CD14-positive monocyte (primary cell): ENCODE data around the gene DEFB119. TPM values are rescaled to one million over a fixed set of nuclear protein-coding genes. Genes with fewer than 3 reads are reported as not detected.

Experiments used
- DNase-seq, 3 donors: peaks; one replicate each; pipeline ENCODE4 v3.0.0-alpha.2; 2011 to 2022
- H2AFZ ChIP-seq: 2 replicates; pipeline ENCODE4 v1.6.0; 2012; ENCODE audit warnings: mild to moderate bottlenecking, low read depth, low read length, inconsistent platforms; ENCODE audit not compliant: insufficient read depth, poor library complexity, severe bottlenecking
- H3K27ac ChIP-seq, 2 donors: 1 replicate in 1 of 2; 2 replicates in 1 of 2; pipeline ENCODE4 v1.5.1; 2012 to 2013; ENCODE audit warnings: low read length in 2 of 2, control low read depth in 1 of 2, inconsistent platforms in 1 of 2, low read depth in 1 of 2, mild to moderate bottlenecking in 1 of 2
- H3K27me3 ChIP-seq, 2 donors: one replicate each; pipeline versions ENCODE4 v1.6.0 to v1.6.1; 2011 to 2013; ENCODE audit warnings: low read length in 2 of 2; ENCODE audit not compliant: control insufficient read depth in 2 of 2, insufficient read depth in 2 of 2
- H3K36me3 ChIP-seq, 2 donors: replicated peaks in 1 of 2; 1 replicate in 1 of 2; 2 replicates in 1 of 2; pipeline versions ENCODE4 v1.5.1 to v1.6.1; 2012 to 2013; ENCODE audit warnings: low read length in 2 of 2, control low read depth in 1 of 2, inconsistent platforms in 1 of 2, mild to moderate bottlenecking in 1 of 2; ENCODE audit not compliant: insufficient read depth in 2 of 2, control insufficient read depth in 1 of 2
- H3K4me1 ChIP-seq, 2 donors: 1 replicate in 1 of 2; 2 replicates in 1 of 2; pipeline versions ENCODE4 v1.5.1 to v1.6.1; 2012 to 2013; ENCODE audit warnings: low read length in 2 of 2, control low read depth in 1 of 2, inconsistent platforms in 1 of 2, mild to moderate bottlenecking in 1 of 2, moderate library complexity in 1 of 2; ENCODE audit not compliant: insufficient read depth in 2 of 2, control insufficient read depth in 1 of 2
- H3K4me2 ChIP-seq: replicated peaks from 2 replicates; pipeline ENCODE3; 2012; ENCODE audit warnings: low read length, moderate library complexity, mild to moderate bottlenecking; ENCODE audit not compliant: poor library complexity, severe bottlenecking; ENCODE audit errors: extremely low read depth
- H3K4me3 ChIP-seq, 3 experiments: fragments of 200-600 bp in 1 of 3; sonication (generic) in 1 of 3; replicated peaks in 1 of 3; 1 replicate in 2 of 3; 2 replicates in 1 of 3; pipeline ENCODE4 v1.5.1; 2011 to 2013; ENCODE audit warnings: low read length in 3 of 3, mild to moderate bottlenecking in 3 of 3, control low read depth in 2 of 3, low read depth in 2 of 3, inconsistent platforms in 1 of 3, moderate library complexity in 1 of 3
- H3K79me2 ChIP-seq: 2 replicates; pipeline ENCODE4 v1.6.0; 2012; ENCODE audit warnings: mild to moderate bottlenecking, control low read depth, inconsistent platforms, low read length, moderate library complexity; ENCODE audit not compliant: insufficient read depth
- H3K9ac ChIP-seq: 2 replicates; pipeline ENCODE4 v1.6.0; 2017; ENCODE audit warnings: low read length, mild to moderate bottlenecking; ENCODE audit not compliant: insufficient read depth, poor library complexity, severe bottlenecking
- H3K9me3 ChIP-seq, 2 donors: replicated peaks in 1 of 2; 1 replicate in 1 of 2; 2 replicates in 1 of 2; pipeline versions ENCODE4 v1.5.1 to v1.6.1; 2012 to 2013; ENCODE audit warnings: low read length in 2 of 2, control low read depth in 1 of 2; ENCODE audit not compliant: control insufficient read depth in 1 of 2, insufficient read depth in 1 of 2
- H4K20me1 ChIP-seq: 2 replicates; pipeline ENCODE4 v1.6.0; 2012; ENCODE audit warnings: mild to moderate bottlenecking, low read length, control low read depth, moderate library complexity; ENCODE audit not compliant: insufficient read depth
- H3K27ac Mint-ChIP-seq, 7 donors: one replicate each; pipeline ENCODE4 v1.8.0; 2020; ENCODE audit warnings: mild to moderate bottlenecking in 7 of 7, mixed read lengths in 7 of 7, moderate library complexity in 6 of 7, inconsistent platforms in 2 of 7
- H3K27me3 Mint-ChIP-seq, 3 donors: one replicate each; pipeline ENCODE4 v1.8.0; 2021 to 2022; ENCODE audit warnings: low read depth in 3 of 3, mild to moderate bottlenecking in 3 of 3, mixed read lengths in 3 of 3, moderate library complexity in 3 of 3, inconsistent platforms in 1 of 3
- H3K36me3 Mint-ChIP-seq, 2 donors: one replicate each; pipeline ENCODE4 v1.8.0; 2020; ENCODE audit warnings: mixed read lengths in 2 of 2, inconsistent platforms in 1 of 2, mild to moderate bottlenecking in 1 of 2
- H3K4me1 Mint-ChIP-seq: one replicate; pipeline ENCODE4 v1.8.0; 2020; ENCODE audit warnings: mild to moderate bottlenecking, mixed read lengths
- H3K4me3 Mint-ChIP-seq, 2 donors: one replicate each; pipeline ENCODE4 v1.8.0; 2020; ENCODE audit warnings: mild to moderate bottlenecking in 2 of 2, mixed read lengths in 2 of 2, moderate library complexity in 1 of 2
- H3K9me3 Mint-ChIP-seq, 7 donors: one replicate each; pipeline ENCODE4 v1.8.0; 2020 to 2022; ENCODE audit warnings: mixed read lengths in 7 of 7, mild to moderate bottlenecking in 6 of 7, moderate library complexity in 6 of 7, inconsistent platforms in 2 of 7
- WGBS: methylation state at CpG from one replicate; pipeline ENCODE4 v1.1.5; 2013; ENCODE audit warnings: missing lambda C conversion rate; ENCODE audit not compliant: insufficient coverage; 5-methylcytosine and 5-hydroxymethylcytosine counted together
- intact Hi-C, 2 donors: fragments of 100-400 bp; cut with micrococcal nuclease; formaldehyde crosslinking; loops; one replicate each; pipeline versions ENCODE4 v1.15.0 to v1.15.1; 2023
- polyA plus RNA-seq, 3 donors: library from polyadenylated mRNA; depleted of rRNA in 1 of 3; unstranded in 2 of 3; stranded (reverse) in 1 of 3; fragments of 300-500 nt in 2 of 3; fragments of >200 nt in 1 of 3; fragmentation: Illumina TruSeq in 2 of 3; gene quantifications; 1 replicate in 2 of 3; 2 replicates in 1 of 3; pipeline ENCODE4 v1.2.3, GENCODE V29; 2012 to 2021
- TF ChIP-seq, protein P1 (sequence below): fragments of 200-600 bp; IDR thresholded peaks from one replicate; pipeline ENCODE4 v1.8.0; 2022; ENCODE audit warnings: antibody characterized with exemption, mild to moderate bottlenecking

DEFB119 gene
- polyA plus RNA-seq, 3 donors, result not detected

DNA sequence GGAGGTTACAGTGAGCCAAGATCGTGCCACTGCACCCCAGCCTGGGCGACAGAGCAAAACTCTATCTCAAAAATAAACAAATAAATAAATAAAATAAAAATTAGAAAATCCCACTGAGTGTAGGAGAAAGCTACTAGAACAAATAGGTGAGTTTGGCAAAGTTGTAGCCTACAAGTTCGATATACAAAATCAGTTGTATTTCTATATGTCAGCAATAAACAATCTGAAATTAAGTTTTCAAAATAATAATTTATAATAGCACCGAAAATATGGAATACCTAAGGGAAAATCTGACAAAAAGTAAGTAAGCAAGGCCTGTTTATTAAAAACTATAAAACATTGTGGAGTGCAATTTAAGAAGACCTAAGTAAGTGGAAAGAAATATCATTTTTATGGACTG, 27.1 kb downstream of the DEFB119 start:
- no peaks in the 10 kb centered on the region for H3K79me2 ChIP-seq
- H4K20me1 ChIP-seq, result no peaks in the 10 kb centered on the region
- intact Hi-C loops, result no loop called here
- no peak overlapping the region for H3K27ac ChIP-seq
- no peaks in the 10 kb centered on the region for H3K4me1 Mint-ChIP-seq
- H3K4me2 ChIP-seq, result no peak overlapping the region
- H3K4me3 Mint-ChIP-seq, result no peak overlapping the region
- H3K9me3 ChIP-seq, result peaks cover 0 to 9% of the 10 kb centered on the region in 2 donors
- H3K36me3 Mint-ChIP-seq, result no peaks in the 10 kb centered on the region
- no peak overlapping the region for H2AFZ ChIP-seq
- no peak overlapping the region for H3K27ac Mint-ChIP-seq
- H3K36me3 ChIP-seq, result no peaks in the 10 kb centered on the region
- TF ChIP-seq, protein P1, sequence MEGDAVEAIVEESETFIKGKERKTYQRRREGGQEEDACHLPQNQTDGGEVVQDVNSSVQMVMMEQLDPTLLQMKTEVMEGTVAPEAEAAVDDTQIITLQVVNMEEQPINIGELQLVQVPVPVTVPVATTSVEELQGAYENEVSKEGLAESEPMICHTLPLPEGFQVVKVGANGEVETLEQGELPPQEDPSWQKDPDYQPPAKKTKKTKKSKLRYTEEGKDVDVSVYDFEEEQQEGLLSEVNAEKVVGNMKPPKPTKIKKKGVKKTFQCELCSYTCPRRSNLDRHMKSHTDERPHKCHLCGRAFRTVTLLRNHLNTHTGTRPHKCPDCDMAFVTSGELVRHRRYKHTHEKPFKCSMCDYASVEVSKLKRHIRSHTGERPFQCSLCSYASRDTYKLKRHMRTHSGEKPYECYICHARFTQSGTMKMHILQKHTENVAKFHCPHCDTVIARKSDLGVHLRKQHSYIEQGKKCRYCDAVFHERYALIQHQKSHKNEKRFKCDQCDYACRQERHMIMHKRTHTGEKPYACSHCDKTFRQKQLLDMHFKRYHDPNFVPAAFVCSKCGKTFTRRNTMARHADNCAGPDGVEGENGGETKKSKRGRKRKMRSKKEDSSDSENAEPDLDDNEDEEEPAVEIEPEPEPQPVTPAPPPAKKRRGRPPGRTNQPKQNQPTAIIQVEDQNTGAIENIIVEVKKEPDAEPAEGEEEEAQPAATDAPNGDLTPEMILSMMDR, result no peak
- no peaks in the 10 kb centered on the region for H3K4me1 ChIP-seq
- no CpG with 5 or more reads among the region's 4 CpGs for WGBS
- peaks cover 0 to 1% (median 0%) of the 10 kb centered on the region in 3 donors for H3K27me3 Mint-ChIP-seq
- H3K4me3 ChIP-seq, result no peak overlapping the region
- H3K9me3 Mint-ChIP-seq, result peaks cover 5 to 17% (median 11%) of the 10 kb centered on the region in 7 donors
- no peak overlapping the region for H3K9ac ChIP-seq
- H3K27me3 ChIP-seq, result no peaks in the 10 kb centered on the region
- DNase-seq, result no peak

DNA sequence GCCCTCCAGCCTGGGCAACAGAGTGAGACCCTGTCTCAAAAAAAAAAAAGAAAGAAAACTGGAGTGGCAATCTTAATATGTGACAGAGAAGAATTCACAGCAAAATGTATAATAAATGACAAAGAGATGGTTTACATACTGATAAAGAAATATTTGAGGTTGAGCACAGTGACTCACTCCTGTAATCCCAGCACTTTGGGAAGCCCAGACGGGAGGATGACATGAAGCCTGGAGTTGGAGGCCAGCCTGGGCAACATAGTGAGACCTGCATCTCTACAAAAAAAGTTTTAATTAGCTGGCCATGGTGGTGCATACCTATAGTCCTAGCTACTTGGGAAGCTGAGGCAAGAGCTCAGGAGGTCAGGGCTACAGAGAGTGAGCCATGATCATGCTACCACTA, 34.4 kb downstream of the DEFB119 start:
- Mint-ChIP-seq H3K36me3 (no peaks in the 10 kb centered on the region), H3K4me3 (no peak overlapping the region), H3K4me1 (no peaks in the 10 kb centered on the region), H3K27me3 (peaks cover 0 to 1% (median 0%) of the 10 kb centered on the region in 3 donors), H3K9me3 (peaks cover 0 to 4% (median 1%) of the 10 kb centered on the region in 7 donors), H3K27ac (no peak overlapping the region)
- Histone ChIP-seq H3K4me2 (no peak overlapping the region), H3K9ac (no peak overlapping the region), H3K27me3 (no peaks in the 10 kb centered on the region), H4K20me1 (no peaks in the 10 kb centered on the region), H2AFZ (no peak overlapping the region), H3K27ac (no peak overlapping the region), H3K79me2 (no peaks in the 10 kb centered on the region), H3K36me3 (no peaks in the 10 kb centered on the region), H3K9me3 (no peaks in the 10 kb centered on the region), H3K4me3 (no peak overlapping the region), H3K4me1 (no peaks in the 10 kb centered on the region)
- 100% methylated on average over 1 of the region's 1 CpG for WGBS
- intact Hi-C loops, result no loop called here
- no peak for DNase-seq
- TF ChIP-seq, protein P1, result no peak
